HCT116 (cell line): Measurements from ENCODE around the gene GABRR2. TPM values are rescaled to one million over a fixed set of nuclear protein-coding genes. Genes with fewer than 3 reads are reported as not detected.

Source experiments
- ATAC-seq: fragments of 200-7000 bp; cut with Tn5 transposase; 2 replicates; pipeline ENCODE4 v1.9.1; 2020; ENCODE audit warnings: mild to moderate bottlenecking, moderate library complexity
- BruUV-seq: library from RNA; stranded (reverse); fragments of 400-500 nt; replicated peaks from 2 replicates; lab custom pipeline; 2021; lab: Mats Ljungman, UMichigan
- CTCF ChIA-PET: fragments of 300-600 bp; sonication (Branson Sonifier 250); formaldehyde crosslinking; loops from one replicate; lab custom pipeline; 2021; ENCODE audit warnings: antibody characterized with exemption; lab: Charles Lee
- POLR2A ChIA-PET: fragments of 300-600, 350-600 bp; sonication (Branson Sonifier 250); formaldehyde crosslinking; loops from one replicate; lab custom pipeline; 2021; ENCODE audit warnings: antibody characterized with exemption; lab: Charles Lee
- RAD21 ChIA-PET, 2 experiments: fragments of 300-600 bp; sonication (Branson Sonifier 250); formaldehyde crosslinking; loops; one replicate each; lab custom pipeline; 2023; ENCODE audit warnings: low total read pairs in 2 of 2; ENCODE audit not compliant: uncharacterized antibody in 2 of 2, unreplicated experiment in 2 of 2, low non-redundant PET in 1 of 2; lab: Charles Lee
- DNase-seq: peaks from one replicate; pipeline ENCODE4 v3.0.0-alpha.2; 2010; ENCODE audit warnings: low read depth, low spot score
- H2AFZ ChIP-seq: fragments of 200-600 bp; shearing (Covaris generic), sonication (generic); 2 replicates; pipeline ENCODE4 v1.6.1; 2017; ENCODE audit warnings: low read depth, mixed run types, mixed read lengths, antibody characterized with exemption, low read length; ENCODE audit not compliant: poor library complexity, severe bottlenecking
- H3K27ac ChIP-seq: 2 replicates; pipeline ENCODE4 v1.5.1; 2012; ENCODE audit warnings: low read depth, low read length
- H3K27me3 ChIP-seq: fragments of 200-600 bp; sonication (generic); 2 replicates; pipeline ENCODE4 v1.6.1; 2016; ENCODE audit warnings: mixed run types, low read length, mixed read lengths; ENCODE audit not compliant: insufficient read depth
- H3K36me3 ChIP-seq, 2 experiments: fragments of 200-500 bp in 1 of 2; fragments of 200-600 bp in 1 of 2; sonication (Bioruptor generic) in 1 of 2; sonication (generic) in 1 of 2; 2 replicates each; pipeline versions ENCODE4 v1.5.1 to v1.6.1; 2014 to 2016; ENCODE audit warnings: low read length in 2 of 2, inconsistent platforms in 1 of 2, mixed read lengths in 1 of 2, mixed run types in 1 of 2; ENCODE audit not compliant: insufficient read depth in 2 of 2, control insufficient read depth in 1 of 2
- H3K4me1 ChIP-seq, 2 experiments: fragments of 200-600 bp in 1 of 2; sonication (generic) in 1 of 2; 2 replicates each; pipeline versions ENCODE4 v1.5.1 to v1.6.1; 2012 to 2017; ENCODE audit warnings: low read length in 2 of 2, inconsistent platforms in 1 of 2, mild to moderate bottlenecking in 1 of 2, mixed read lengths in 1 of 2, mixed run types in 1 of 2, moderate library complexity in 1 of 2; ENCODE audit not compliant: insufficient read depth in 2 of 2, control insufficient read depth in 1 of 2
- H3K4me2 ChIP-seq: fragments of 200-600 bp; sonication (generic); 2 replicates; pipeline ENCODE4 v1.6.1; 2017; ENCODE audit warnings: mixed run types, low read length, mixed read lengths
- H3K4me3 ChIP-seq, 2 experiments: fragments of 200-600 bp in 1 of 2; sonication (generic) in 1 of 2; replicated peaks in 1 of 2; 2 replicates each; pipeline ENCODE4 v1.5.1; 2011 to 2016; ENCODE audit warnings: low read length in 2 of 2, control low read depth in 1 of 2, low read depth in 1 of 2, mild to moderate bottlenecking in 1 of 2, mixed read lengths in 1 of 2, mixed run types in 1 of 2
- H3K79me2 ChIP-seq: fragments of 200-600 bp; sonication (generic); 2 replicates; pipeline ENCODE4 v1.6.1; 2017; ENCODE audit warnings: mild to moderate bottlenecking, mixed run types, low read length, moderate library complexity, mixed read lengths; ENCODE audit not compliant: insufficient read depth
- H3K9ac ChIP-seq: fragments of 200-600 bp; sonication (generic); 2 replicates; pipeline ENCODE4 v1.6.1; 2016; ENCODE audit warnings: low read length, mixed read lengths
- H3K9me2 ChIP-seq: fragments of 200-600 bp; sonication (generic), shearing (Covaris generic); 2 replicates; pipeline ENCODE4 v1.6.1; 2017; ENCODE audit warnings: mixed run types, mild to moderate bottlenecking, moderate library complexity; ENCODE audit not compliant: insufficient read depth
- H3K9me3 ChIP-seq, 2 experiments: fragments of 200-500 bp in 1 of 2; fragments of 200-600 bp in 1 of 2; sonication (Bioruptor generic) in 1 of 2; sonication (generic) in 1 of 2; 2 replicates each; pipeline ENCODE4 v1.6.1; 2014 to 2017; ENCODE audit warnings: low read length in 2 of 2, mixed read lengths in 2 of 2, inconsistent platforms in 1 of 2, low read depth in 1 of 2, mild to moderate bottlenecking in 1 of 2, mixed run types in 1 of 2, moderate library complexity in 1 of 2; ENCODE audit not compliant: control insufficient read depth in 1 of 2, insufficient read depth in 1 of 2
- H4K20me1 ChIP-seq: fragments of 200-600 bp; sonication (generic), shearing (Covaris generic); 2 replicates; pipeline ENCODE4 v1.6.1; 2017; ENCODE audit warnings: mixed run types, mild to moderate bottlenecking, moderate library complexity; ENCODE audit not compliant: insufficient read depth
- CEBPB ChIP-seq: IDR thresholded peaks from 2 replicates; pipeline ENCODE4 v1.6.1; 2012; ENCODE audit warnings: low read depth
- EGR1 ChIP-seq: IDR thresholded peaks from 2 replicates; pipeline ENCODE4 v1.6.1; 2012; ENCODE audit warnings: low read depth
- ELF1 ChIP-seq: IDR thresholded peaks from 2 replicates; pipeline ENCODE4 v1.6.1; 2012; ENCODE audit warnings: low read depth, borderline replicate concordance
- FOSL1 ChIP-seq: IDR thresholded peaks from 2 replicates; pipeline ENCODE4 v1.6.1; 2012; ENCODE audit warnings: low read depth
- JUND ChIP-seq: IDR thresholded peaks from 2 replicates; pipeline ENCODE4 v1.6.1; 2012
- POLR2A ChIP-seq: IDR thresholded peaks from 2 replicates; pipeline ENCODE4 v1.7.0; 2011; ENCODE audit warnings: borderline replicate concordance; ENCODE audit not compliant: insufficient read depth, insufficient read length; ENCODE audit errors: extremely low read depth
- POLR2AphosphoS5 ChIP-seq: IDR thresholded peaks from 2 replicates; pipeline ENCODE4 v1.6.1; 2011; ENCODE audit warnings: mild to moderate bottlenecking, low read depth, low read length, moderate library complexity
- RAD21 ChIP-seq: IDR thresholded peaks from 2 replicates; pipeline ENCODE4 v1.6.1; 2012; ENCODE audit warnings: low read depth, mild to moderate bottlenecking
- SP1 ChIP-seq: IDR thresholded peaks from 2 replicates; pipeline ENCODE4 v1.6.1; 2012; ENCODE audit warnings: low read depth
- TCF7L2 ChIP-seq: IDR thresholded peaks from 2 replicates; pipeline ENCODE4 v1.7.0; 2011; ENCODE audit warnings: borderline replicate concordance, inconsistent platforms; ENCODE audit not compliant: insufficient read depth, insufficient read length; ENCODE audit errors: extremely low read depth
- YY1 ChIP-seq: IDR thresholded peaks from 2 replicates; pipeline ENCODE4 v1.6.1; 2011; ENCODE audit warnings: low read length, low read depth, moderate library complexity, mild to moderate bottlenecking; ENCODE audit not compliant: insufficient replicate concordance; ENCODE audit errors: extremely low read depth
- ZNF274 ChIP-seq: fragments of 200-500 bp; sonication (Bioruptor generic); IDR thresholded peaks from 2 replicates; pipeline ENCODE4 v1.6.1; 2014; ENCODE audit warnings: mild to moderate bottlenecking, low read depth, low read length, inconsistent platforms
- intact Hi-C: fragments of 100-400 bp; cut with micrococcal nuclease; formaldehyde crosslinking; loops from 2 replicates; pipeline ENCODE4 v1.10.0; 2022
- total RNA-seq: library from RNA; stranded (reverse); gene quantifications from one replicate; pipeline ENCODE4 v1.2.1, GENCODE V29; 2021; ENCODE audit not compliant: unreplicated experiment
- TF ChIP-seq, protein P1 (sequence below): IDR thresholded peaks from 2 replicates; pipeline ENCODE4 v1.6.1; 2012
- TF ChIP-seq, protein P2 (sequence below): IDR thresholded peaks from 2 replicates; pipeline ENCODE4 v1.6.1; 2011; ENCODE audit warnings: mild to moderate bottlenecking, low read length, moderate library complexity; ENCODE audit not compliant: insufficient replicate concordance; ENCODE audit errors: extremely low read depth
- TF ChIP-seq, protein P3 (sequence below): IDR thresholded peaks from 2 replicates; pipeline ENCODE4 v1.6.1; 2012
- TF ChIP-seq, protein P4 (sequence below), 3 experiments: fragments of 200-600 bp in 1 of 3; sonication (generic) in 1 of 3; IDR thresholded peaks in 2 of 3; conservative IDR thresholded peaks in 1 of 3; 2 replicates each; pipeline ENCODE4 v1.5.1; 2012 to 2017; ENCODE audit warnings: low read depth in 2 of 3, low read length in 2 of 3, antibody characterized with exemption in 1 of 3, borderline replicate concordance in 1 of 3, control low read depth in 1 of 3, mild to moderate bottlenecking in 1 of 3, mixed read lengths in 1 of 3, mixed run types in 1 of 3, moderate library complexity in 1 of 3; ENCODE audit not compliant: insufficient read depth in 1 of 3

GABRR2 gene
- total RNA-seq, 1 experiment from 2014 or later = 0.57 TPM

DNA sequence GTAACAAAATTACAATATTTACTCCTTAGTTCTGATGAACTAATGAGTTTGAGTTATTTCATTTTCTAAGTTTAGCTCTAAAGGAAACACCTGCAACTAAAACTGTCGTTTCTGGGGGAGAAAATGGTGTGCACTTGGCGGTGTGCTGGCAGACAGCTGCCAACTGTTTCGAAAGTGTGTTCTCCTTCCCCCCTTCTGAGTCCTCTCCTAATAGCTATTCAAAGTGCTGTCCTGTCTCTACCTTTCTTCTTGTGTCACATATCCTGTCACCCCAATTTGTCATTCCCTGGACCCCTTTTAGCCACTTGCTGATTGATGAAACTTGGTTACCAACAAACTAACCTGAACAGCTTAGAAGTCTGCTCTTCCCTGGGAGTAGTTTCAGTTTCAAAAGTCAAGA, 42.3 kb upstream of the GABRR2 start:
- H3K27me3 ChIP-seq = no peaks in the 10 kb centered on the region
- no peak overlapping the region for H3K4me2 ChIP-seq
- no peak overlapping the region for H2AFZ ChIP-seq
- peaks cover 5 to 9% of the 10 kb centered on the region in 2 experiments; a peak in 2 of 4 replicates for H3K4me1 ChIP-seq
- H4K20me1 ChIP-seq = no peaks in the 10 kb centered on the region
- H3K4me3 ChIP-seq = no peak overlapping the region
- RAD21 ChIA-PET = no interaction called here
- intact Hi-C loops = no loop called here
- no peak for ATAC-seq
- CTCF ChIA-PET = interaction anchor here (1.2 to 2.6 kb wide), 2 partner anchors 10 to 374 kb away, joined by 4 to 11 read pairs; no protein-coding TSS in a partner anchor
- no peak for DNase-seq
- no peaks in the 10 kb centered on the region; the same call in 1 of the 2 replicates for H3K79me2 ChIP-seq
- H3K27ac ChIP-seq = no peak overlapping the region
- no peaks in the 10 kb centered on the region for H3K9me3 ChIP-seq
- no peak for TF ChIP-seq SP1
- no peak for TF ChIP-seq POLR2AphosphoS5
- no peak for TF ChIP-seq FOSL1
- TF ChIP-seq JUND = no peak
- no peak for TF ChIP-seq YY1
- TF ChIP-seq, protein P1, sequence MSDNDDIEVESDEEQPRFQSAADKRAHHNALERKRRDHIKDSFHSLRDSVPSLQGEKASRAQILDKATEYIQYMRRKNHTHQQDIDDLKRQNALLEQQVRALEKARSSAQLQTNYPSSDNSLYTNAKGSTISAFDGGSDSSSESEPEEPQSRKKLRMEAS = no peak
- TF ChIP-seq ZNF274 = no peak
- no peak for TF ChIP-seq ELF1
- TF ChIP-seq, protein P2, sequence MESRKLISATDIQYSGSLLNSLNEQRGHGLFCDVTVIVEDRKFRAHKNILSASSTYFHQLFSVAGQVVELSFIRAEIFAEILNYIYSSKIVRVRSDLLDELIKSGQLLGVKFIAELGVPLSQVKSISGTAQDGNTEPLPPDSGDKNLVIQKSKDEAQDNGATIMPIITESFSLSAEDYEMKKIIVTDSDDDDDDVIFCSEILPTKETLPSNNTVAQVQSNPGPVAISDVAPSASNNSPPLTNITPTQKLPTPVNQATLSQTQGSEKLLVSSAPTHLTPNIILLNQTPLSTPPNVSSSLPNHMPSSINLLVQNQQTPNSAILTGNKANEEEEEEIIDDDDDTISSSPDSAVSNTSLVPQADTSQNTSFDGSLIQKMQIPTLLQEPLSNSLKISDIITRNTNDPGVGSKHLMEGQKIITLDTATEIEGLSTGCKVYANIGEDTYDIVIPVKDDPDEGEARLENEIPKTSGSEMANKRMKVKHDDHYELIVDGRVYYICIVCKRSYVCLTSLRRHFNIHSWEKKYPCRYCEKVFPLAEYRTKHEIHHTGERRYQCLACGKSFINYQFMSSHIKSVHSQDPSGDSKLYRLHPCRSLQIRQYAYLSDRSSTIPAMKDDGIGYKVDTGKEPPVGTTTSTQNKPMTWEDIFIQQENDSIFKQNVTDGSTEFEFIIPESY = no peak
- TF ChIP-seq RAD21 = no peak
- TF ChIP-seq CEBPB = no peak
- TF ChIP-seq TCF7L2 = no peak
- TF ChIP-seq EGR1 = no peak
- TF ChIP-seq, protein P3, sequence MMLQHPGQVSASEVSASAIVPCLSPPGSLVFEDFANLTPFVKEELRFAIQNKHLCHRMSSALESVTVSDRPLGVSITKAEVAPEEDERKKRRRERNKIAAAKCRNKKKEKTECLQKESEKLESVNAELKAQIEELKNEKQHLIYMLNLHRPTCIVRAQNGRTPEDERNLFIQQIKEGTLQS = no peak
- TF ChIP-seq, protein P4, sequence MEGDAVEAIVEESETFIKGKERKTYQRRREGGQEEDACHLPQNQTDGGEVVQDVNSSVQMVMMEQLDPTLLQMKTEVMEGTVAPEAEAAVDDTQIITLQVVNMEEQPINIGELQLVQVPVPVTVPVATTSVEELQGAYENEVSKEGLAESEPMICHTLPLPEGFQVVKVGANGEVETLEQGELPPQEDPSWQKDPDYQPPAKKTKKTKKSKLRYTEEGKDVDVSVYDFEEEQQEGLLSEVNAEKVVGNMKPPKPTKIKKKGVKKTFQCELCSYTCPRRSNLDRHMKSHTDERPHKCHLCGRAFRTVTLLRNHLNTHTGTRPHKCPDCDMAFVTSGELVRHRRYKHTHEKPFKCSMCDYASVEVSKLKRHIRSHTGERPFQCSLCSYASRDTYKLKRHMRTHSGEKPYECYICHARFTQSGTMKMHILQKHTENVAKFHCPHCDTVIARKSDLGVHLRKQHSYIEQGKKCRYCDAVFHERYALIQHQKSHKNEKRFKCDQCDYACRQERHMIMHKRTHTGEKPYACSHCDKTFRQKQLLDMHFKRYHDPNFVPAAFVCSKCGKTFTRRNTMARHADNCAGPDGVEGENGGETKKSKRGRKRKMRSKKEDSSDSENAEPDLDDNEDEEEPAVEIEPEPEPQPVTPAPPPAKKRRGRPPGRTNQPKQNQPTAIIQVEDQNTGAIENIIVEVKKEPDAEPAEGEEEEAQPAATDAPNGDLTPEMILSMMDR (IDR thresholded peaks at IDR 0.05 in 2 of 3, conservative IDR thresholded peaks at IDR 0.05 in 1 of 3; ENCODE audit: borderline replicate concordance in 1 of 3, insufficient read depth in 1 of 3, low read depth in 2 of 3, low read length in 2 of 3) = no peak
- TF ChIP-seq POLR2A = no peak
- BruUV-seq = no TSS peak
- no peak overlapping the region for H3K9ac ChIP-seq
- H3K36me3 ChIP-seq = no peaks in the 10 kb centered on the region
- POLR2A ChIA-PET = no interaction called here
- H3K9me2 ChIP-seq = no peaks in the 10 kb centered on the region
